IMR-90 (cell line): ENCODE measurements around the gene CLPTM1.

ENCODE experiments used
- CEBPB ChIP-seq: IDR thresholded peaks from 2 replicates; pipeline ENCODE4 v1.6.1; 2012; ENCODE audit warnings: low read depth, low read length, improper control_type of control experiment
- CHD1 ChIP-seq: IDR thresholded peaks from 2 replicates; pipeline ENCODE4 v1.6.1; 2012; ENCODE audit warnings: low read depth, low read length, improper control_type of control experiment
- CTCF ChIP-seq: conservative IDR thresholded peaks from 2 replicates; pipeline ENCODE4 v1.5.1; 2012; ENCODE audit warnings: mild to moderate bottlenecking, low read depth, low read length, improper control_type of control experiment
- ELK1 ChIP-seq: fragments of 150-350 bp; IDR thresholded peaks from 2 replicates; pipeline ENCODE4 v1.6.1; 2016; ENCODE audit warnings: low read depth, mild to moderate bottlenecking, low read length, moderate library complexity, borderline replicate concordance
- FOS ChIP-seq: fragments of 150-350 bp; IDR thresholded peaks from 2 replicates; pipeline ENCODE4 v1.6.1; 2016; ENCODE audit warnings: low read depth, low read length
- POLR2A ChIP-seq: IDR thresholded peaks from 2 replicates; pipeline ENCODE4 v1.6.1; 2012; ENCODE audit warnings: mild to moderate bottlenecking, low read depth, low read length
- RAD21 ChIP-seq: IDR thresholded peaks from 2 replicates; pipeline ENCODE4 v1.6.1; 2012; ENCODE audit warnings: low read length, improper control_type of control experiment
- TF ChIP-seq, protein P1 (sequence below): fragments of 150-350 bp; IDR thresholded peaks from 2 replicates; pipeline ENCODE4 v1.6.1; 2017; ENCODE audit warnings: mild to moderate bottlenecking, antibody characterized with exemption, low read length, low read depth

DNA sequence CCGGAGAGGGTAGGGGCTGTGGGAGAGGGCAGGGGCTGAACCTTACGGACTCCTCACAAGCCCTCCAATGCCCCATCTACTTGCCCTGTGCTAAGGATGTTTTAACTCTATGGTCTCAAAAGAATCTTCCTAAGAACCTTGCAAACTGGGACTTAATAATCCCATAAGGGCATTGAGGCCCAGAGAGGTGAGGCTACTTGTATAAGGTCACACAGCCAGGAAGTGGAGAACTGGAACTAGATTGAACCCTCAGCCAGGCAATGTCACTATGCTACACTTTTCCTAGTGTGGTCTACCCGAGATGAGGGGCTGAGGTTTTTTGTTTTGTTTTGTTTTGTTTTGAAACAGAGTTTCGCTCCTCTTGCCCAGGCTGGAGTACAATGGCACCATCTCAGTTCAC, 23.6 kb upstream of the CLPTM1 start:
- TF ChIP-seq CTCF (no peak), CEBPB (no peak), POLR2A (no peak), RAD21 (no peak), ELK1 (no peak), CHD1 (no peak), FOS (no peak)
- TF ChIP-seq, protein P1, sequence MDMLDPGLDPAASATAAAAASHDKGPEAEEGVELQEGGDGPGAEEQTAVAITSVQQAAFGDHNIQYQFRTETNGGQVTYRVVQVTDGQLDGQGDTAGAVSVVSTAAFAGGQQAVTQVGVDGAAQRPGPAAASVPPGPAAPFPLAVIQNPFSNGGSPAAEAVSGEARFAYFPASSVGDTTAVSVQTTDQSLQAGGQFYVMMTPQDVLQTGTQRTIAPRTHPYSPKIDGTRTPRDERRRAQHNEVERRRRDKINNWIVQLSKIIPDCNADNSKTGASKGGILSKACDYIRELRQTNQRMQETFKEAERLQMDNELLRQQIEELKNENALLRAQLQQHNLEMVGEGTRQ = no peak
